ENCODE results near the gene RBFOX2. TPM values are rescaled to one million over a fixed set of nuclear protein-coding genes. Genes with fewer than 3 reads are reported as not detected.

Gene RBFOX2
- total and polyA plus RNA-seq, 2 of the 8 experiments (the other 6 are each of a cell fraction or from before 2014, with no cell fraction given), result 121 to 122 TPM

DNA sequence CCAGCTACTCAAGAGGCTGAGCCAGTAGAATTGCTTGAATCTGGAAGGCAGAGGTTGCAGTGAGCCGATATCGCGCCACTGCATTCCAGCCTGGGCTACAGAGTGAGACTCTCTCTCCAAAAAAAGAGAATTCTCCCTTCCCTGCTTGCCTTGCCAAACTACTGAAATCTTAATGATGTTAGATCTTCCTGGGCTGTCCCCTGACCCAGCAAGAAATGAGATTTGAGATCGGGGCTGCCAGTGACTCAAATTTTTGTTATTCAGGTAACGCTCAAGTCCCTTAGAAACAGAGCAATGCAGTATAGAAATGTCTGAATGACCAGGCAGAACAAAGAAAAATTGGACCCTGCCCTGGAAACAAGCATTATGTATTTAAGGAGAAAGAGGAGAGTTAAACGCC lies 4.0 kb upstream of the RBFOX2 start (continued):
- TF ChIP-seq, protein P1, sequence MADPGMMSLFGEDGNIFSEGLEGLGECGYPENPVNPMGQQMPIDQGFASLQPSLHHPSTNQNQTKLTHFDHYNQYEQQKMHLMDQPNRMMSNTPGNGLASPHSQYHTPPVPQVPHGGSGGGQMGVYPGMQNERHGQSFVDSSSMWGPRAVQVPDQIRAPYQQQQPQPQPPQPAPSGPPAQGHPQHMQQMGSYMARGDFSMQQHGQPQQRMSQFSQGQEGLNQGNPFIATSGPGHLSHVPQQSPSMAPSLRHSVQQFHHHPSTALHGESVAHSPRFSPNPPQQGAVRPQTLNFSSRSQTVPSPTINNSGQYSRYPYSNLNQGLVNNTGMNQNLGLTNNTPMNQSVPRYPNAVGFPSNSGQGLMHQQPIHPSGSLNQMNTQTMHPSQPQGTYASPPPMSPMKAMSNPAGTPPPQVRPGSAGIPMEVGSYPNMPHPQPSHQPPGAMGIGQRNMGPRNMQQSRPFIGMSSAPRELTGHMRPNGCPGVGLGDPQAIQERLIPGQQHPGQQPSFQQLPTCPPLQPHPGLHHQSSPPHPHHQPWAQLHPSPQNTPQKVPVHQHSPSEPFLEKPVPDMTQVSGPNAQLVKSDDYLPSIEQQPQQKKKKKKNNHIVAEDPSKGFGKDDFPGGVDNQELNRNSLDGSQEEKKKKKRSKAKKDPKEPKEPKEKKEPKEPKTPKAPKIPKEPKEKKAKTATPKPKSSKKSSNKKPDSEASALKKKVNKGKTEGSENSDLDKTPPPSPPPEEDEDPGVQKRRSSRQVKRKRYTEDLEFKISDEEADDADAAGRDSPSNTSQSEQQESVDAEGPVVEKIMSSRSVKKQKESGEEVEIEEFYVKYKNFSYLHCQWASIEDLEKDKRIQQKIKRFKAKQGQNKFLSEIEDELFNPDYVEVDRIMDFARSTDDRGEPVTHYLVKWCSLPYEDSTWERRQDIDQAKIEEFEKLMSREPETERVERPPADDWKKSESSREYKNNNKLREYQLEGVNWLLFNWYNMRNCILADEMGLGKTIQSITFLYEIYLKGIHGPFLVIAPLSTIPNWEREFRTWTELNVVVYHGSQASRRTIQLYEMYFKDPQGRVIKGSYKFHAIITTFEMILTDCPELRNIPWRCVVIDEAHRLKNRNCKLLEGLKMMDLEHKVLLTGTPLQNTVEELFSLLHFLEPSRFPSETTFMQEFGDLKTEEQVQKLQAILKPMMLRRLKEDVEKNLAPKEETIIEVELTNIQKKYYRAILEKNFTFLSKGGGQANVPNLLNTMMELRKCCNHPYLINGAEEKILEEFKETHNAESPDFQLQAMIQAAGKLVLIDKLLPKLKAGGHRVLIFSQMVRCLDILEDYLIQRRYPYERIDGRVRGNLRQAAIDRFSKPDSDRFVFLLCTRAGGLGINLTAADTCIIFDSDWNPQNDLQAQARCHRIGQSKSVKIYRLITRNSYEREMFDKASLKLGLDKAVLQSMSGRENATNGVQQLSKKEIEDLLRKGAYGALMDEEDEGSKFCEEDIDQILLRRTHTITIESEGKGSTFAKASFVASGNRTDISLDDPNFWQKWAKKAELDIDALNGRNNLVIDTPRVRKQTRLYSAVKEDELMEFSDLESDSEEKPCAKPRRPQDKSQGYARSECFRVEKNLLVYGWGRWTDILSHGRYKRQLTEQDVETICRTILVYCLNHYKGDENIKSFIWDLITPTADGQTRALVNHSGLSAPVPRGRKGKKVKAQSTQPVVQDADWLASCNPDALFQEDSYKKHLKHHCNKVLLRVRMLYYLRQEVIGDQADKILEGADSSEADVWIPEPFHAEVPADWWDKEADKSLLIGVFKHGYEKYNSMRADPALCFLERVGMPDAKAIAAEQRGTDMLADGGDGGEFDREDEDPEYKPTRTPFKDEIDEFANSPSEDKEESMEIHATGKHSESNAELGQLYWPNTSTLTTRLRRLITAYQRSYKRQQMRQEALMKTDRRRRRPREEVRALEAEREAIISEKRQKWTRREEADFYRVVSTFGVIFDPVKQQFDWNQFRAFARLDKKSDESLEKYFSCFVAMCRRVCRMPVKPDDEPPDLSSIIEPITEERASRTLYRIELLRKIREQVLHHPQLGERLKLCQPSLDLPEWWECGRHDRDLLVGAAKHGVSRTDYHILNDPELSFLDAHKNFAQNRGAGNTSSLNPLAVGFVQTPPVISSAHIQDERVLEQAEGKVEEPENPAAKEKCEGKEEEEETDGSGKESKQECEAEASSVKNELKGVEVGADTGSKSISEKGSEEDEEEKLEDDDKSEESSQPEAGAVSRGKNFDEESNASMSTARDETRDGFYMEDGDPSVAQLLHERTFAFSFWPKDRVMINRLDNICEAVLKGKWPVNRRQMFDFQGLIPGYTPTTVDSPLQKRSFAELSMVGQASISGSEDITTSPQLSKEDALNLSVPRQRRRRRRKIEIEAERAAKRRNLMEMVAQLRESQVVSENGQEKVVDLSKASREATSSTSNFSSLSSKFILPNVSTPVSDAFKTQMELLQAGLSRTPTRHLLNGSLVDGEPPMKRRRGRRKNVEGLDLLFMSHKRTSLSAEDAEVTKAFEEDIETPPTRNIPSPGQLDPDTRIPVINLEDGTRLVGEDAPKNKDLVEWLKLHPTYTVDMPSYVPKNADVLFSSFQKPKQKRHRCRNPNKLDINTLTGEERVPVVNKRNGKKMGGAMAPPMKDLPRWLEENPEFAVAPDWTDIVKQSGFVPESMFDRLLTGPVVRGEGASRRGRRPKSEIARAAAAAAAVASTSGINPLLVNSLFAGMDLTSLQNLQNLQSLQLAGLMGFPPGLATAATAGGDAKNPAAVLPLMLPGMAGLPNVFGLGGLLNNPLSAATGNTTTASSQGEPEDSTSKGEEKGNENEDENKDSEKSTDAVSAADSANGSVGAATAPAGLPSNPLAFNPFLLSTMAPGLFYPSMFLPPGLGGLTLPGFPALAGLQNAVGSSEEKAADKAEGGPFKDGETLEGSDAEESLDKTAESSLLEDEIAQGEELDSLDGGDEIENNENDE (IDR thresholded peaks at IDR 0.05; ENCODE audit: insufficient replicate concordance, low read length), result no peak
- TF ChIP-seq, protein P2, sequence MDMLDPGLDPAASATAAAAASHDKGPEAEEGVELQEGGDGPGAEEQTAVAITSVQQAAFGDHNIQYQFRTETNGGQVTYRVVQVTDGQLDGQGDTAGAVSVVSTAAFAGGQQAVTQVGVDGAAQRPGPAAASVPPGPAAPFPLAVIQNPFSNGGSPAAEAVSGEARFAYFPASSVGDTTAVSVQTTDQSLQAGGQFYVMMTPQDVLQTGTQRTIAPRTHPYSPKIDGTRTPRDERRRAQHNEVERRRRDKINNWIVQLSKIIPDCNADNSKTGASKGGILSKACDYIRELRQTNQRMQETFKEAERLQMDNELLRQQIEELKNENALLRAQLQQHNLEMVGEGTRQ (IDR thresholded peaks at IDR 0.05; ENCODE audit: low read length), result no peak
- TF ChIP-seq RNF2 (IDR thresholded peaks at IDR 0.05; ENCODE audit: borderline replicate concordance, low read depth, low read length, missing control alignments, poor library complexity, severe bottlenecking) (no peak), SIX5 (IDR thresholded peaks at IDR 0.05; ENCODE audit: low read depth, low read length) (no peak)
- TF ChIP-seq, protein P3, sequence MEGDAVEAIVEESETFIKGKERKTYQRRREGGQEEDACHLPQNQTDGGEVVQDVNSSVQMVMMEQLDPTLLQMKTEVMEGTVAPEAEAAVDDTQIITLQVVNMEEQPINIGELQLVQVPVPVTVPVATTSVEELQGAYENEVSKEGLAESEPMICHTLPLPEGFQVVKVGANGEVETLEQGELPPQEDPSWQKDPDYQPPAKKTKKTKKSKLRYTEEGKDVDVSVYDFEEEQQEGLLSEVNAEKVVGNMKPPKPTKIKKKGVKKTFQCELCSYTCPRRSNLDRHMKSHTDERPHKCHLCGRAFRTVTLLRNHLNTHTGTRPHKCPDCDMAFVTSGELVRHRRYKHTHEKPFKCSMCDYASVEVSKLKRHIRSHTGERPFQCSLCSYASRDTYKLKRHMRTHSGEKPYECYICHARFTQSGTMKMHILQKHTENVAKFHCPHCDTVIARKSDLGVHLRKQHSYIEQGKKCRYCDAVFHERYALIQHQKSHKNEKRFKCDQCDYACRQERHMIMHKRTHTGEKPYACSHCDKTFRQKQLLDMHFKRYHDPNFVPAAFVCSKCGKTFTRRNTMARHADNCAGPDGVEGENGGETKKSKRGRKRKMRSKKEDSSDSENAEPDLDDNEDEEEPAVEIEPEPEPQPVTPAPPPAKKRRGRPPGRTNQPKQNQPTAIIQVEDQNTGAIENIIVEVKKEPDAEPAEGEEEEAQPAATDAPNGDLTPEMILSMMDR (IDR thresholded peaks at IDR 0.05; ENCODE audit: control extremely low read depth in 1 of 3, insufficient read depth in 1 of 3, low read depth in 1 of 3, low read length in 3 of 3), result no peak

Data from H1 (cell line).